NCI-H1105 treated with DMSO at 0.1 percent for 48 hours (cell line): ENCODE data around the gene MTNR1A.

Experiments used
- DNase-seq: peaks from one replicate; lab custom pipeline; 2025; lab: John Stamatoyannopoulos, UW

Gene MTNR1A

DNA sequence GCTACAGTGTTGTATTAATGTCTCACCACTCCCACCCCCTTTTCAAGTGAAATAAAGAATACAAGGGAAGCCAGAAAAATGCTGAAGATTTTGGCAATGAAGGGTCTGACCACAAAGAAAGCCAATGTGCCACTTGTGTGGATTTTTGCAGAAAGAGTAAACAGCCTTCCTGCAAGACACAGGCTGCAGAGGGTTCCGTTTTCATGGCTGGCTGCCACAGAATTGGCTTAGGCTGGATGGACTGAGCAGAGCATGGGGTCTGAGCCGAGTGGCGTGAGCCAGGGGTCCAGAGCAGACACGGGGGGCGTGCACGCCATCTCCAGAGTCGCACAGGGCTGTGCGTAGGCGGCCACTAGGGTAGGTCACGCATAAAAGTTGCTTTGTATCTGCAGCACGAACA, 69.2 kb downstream of the MTNR1A start:
- DNase-seq: no peak

DNA sequence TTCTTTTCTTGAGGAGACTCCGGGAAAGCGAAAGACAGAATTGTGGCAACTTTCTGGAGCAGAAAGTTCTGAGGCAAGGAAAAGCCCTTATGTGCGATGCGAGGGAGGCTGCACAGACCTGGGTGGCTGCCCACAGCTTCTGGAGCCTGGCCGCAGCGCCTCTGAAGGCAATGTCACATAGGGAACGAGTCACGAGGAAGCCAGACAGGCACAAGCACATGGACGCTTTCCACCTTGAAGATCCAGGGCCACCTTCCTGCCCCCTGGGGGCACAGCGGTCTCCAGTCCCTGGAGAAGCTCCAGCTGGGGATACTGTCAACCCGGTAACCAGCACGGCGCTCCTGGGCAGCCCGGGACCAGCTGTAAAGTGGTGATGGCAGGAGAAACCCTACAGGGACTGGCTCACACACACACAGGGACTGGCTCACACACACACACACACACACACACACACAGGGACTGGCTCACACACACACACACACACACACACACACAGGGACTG, 69.8 kb downstream of the MTNR1A start:
- peak; percentile 2 for DNase-seq

DNA sequence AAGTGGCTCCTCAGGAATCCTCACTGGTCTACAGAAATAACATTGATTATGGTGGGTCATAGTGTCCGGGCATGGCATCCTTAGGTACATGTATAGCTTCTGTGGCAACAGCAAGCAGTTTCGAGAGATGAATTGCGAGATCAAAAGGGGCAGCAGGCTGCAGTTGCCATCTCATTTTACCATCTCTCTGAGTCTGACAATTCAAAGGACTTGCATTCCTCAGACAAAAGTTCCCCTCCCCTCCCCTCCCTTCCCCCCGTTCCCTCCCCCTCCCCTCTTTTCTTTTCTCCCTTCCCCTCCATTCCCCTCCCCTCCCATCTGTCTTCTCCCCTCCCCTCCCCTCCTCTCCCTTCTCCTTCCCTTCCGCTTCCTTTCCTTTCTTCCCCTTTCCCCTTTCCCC, 70.2 kb downstream of the MTNR1A start:
- no peak for DNase-seq

DNA sequence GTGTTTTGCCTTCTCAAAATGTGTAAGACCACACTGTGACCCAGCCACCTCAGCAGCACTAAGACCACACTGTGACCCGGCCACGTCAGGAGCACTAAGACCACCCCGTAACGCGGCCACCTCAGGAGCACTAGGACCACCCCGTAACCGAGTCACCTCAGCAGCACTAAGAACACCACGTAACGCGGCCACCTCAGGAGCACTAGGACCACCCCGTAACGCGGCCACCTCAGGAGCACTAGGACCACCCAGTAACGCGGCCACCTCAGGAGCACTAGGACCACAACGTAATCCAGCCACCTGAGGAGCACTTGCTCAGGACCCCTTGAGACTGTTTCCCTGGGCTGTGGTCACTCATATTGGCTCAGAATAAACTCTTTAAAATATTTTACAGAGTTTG, 71.7 kb downstream of the MTNR1A start:
- no peak for DNase-seq
